ENCODE data around the gene AGO1.
"Not testable (repeated sequence)": the region's sequence is repeated elsewhere in the genome, so short reads cannot be mapped to it uniquely, and the experiment has no call there.

Gene AGO1

GRCh38 chr1:35972631-35973030 lies 89.6 kb downstream of the AGO1 start:
- DNase-seq (ENCODE audit: low read depth), result not testable (repeated sequence)

- DNase-seq (ENCODE audit: low read depth), result no peak
These were observed 97.1 kb downstream of the AGO1 start for GRCh38 chr1:35980090-35980489.

Measured in activated T-cell treated with anti-CD3 and anti-CD28 coated beads for 1 hour (primary cell).